Measurements from ENCODE around the gene USP3. TPM values are rescaled to one million over a fixed set of nuclear protein-coding genes. Genes with fewer than 3 reads are reported as not detected.

The USP3 gene
- total RNA-seq, 4 donors from 2014 or later: 56.1 to 93.0 (median 73.7) TPM

GRCh38 chr15:63512148-63512547, 7.8 kb downstream of the USP3 start:
- no peaks in the 10 kb centered on the region for H3K9me3 ChIP-seq
- no peak overlapping the region for H3K4me3 ChIP-seq
- DNase-seq: no peak
- no peaks in the 10 kb centered on the region for H3K27me3 ChIP-seq
- intact Hi-C loops (cut with DNase I; ENCODE audit: low total_unique reads): no loop called here
- TF ChIP-seq EP300 (IDR thresholded peaks at IDR 0.05; ENCODE audit: low read depth): no peak
- TF ChIP-seq POLR2AphosphoS5 (IDR thresholded peaks at IDR 0.05): no peak
- TF ChIP-seq POLR2A (IDR thresholded peaks at IDR 0.05): no peak
- TF ChIP-seq CTCF (IDR thresholded peaks at IDR 0.05): no peak
- 96 to 100% methylated on average over 1 to 5 of the region's 5 CpGs for WGBS, 2 donors (ENCODE audit: low coverage in 1 of 2)
- H3K36me3 ChIP-seq: no peaks in the 10 kb centered on the region
- in situ Hi-C loops (cut with MboI; ENCODE audit: low pct_ligation_motif_present in 1 of 4, low pct_unique_long_range_greater_than_20kb in 1 of 4, low sequenced_read_pairs in 3 of 4): no loop called here
- H3K27ac ChIP-seq: peak overlapping the region in 3 of 4 donors; percentile 38 to 59 (median 46)
- peaks cover 53 to 99% (median 76%) of the 10 kb centered on the region in 4 donors for H3K4me1 ChIP-seq

- Histone ChIP-seq H3K4me1 (peaks cover 54 to 99% (median 75%) of the 10 kb centered on the region in 4 donors), H3K4me3 (no peak overlapping the region), H3K27ac (peak overlapping the region in 3 of 4 donors; percentile 38 to 59 (median 46)), H3K9me3 (no peaks in the 10 kb centered on the region), H3K36me3 (no peaks in the 10 kb centered on the region), H3K27me3 (no peaks in the 10 kb centered on the region)
- 69 to 74% methylated on average over 4 to 6 of the region's 6 CpGs for WGBS, 2 donors (ENCODE audit: low coverage in 1 of 2)
- in situ Hi-C loops (cut with MboI; ENCODE audit: low pct_ligation_motif_present in 1 of 4, low pct_unique_long_range_greater_than_20kb in 1 of 4, low sequenced_read_pairs in 3 of 4): no loop called here
- no peak for DNase-seq
- intact Hi-C loops (cut with DNase I; ENCODE audit: low total_unique reads): no loop called here
- TF ChIP-seq POLR2AphosphoS5 (IDR thresholded peaks at IDR 0.05) (no peak), EP300 (IDR thresholded peaks at IDR 0.05; ENCODE audit: low read depth) (no peak), POLR2A (IDR thresholded peaks at IDR 0.05) (no peak), CTCF (IDR thresholded peaks at IDR 0.05) (no peak)
Measured at GRCh38 chr15:63513271-63513670, 8.9 kb downstream of the USP3 start.

- in situ Hi-C loops (cut with MboI; ENCODE audit: low pct_ligation_motif_present in 1 of 4, low pct_unique_long_range_greater_than_20kb in 1 of 4, low sequenced_read_pairs in 3 of 4): no loop called here
- 71 to 77% methylated on average over 3 of the region's 3 CpGs for WGBS, 2 donors (ENCODE audit: low coverage in 1 of 2)
- H3K4me3 ChIP-seq: no peak overlapping the region
- DNase-seq: no peak
- peaks cover 50 to 98% (median 75%) of the 10 kb centered on the region in 4 donors for H3K4me1 ChIP-seq
- peak overlapping the region in 2 of 4 donors; percentile 54 to 59 for H3K27ac ChIP-seq
- no peaks in the 10 kb centered on the region for H3K9me3 ChIP-seq
- H3K36me3 ChIP-seq: no peaks in the 10 kb centered on the region
- no peak for TF ChIP-seq CTCF (IDR thresholded peaks at IDR 0.05)
- TF ChIP-seq EP300 (IDR thresholded peaks at IDR 0.05; ENCODE audit: low read depth): no peak
- no peak for TF ChIP-seq POLR2A (IDR thresholded peaks at IDR 0.05)
- no peak for TF ChIP-seq POLR2AphosphoS5 (IDR thresholded peaks at IDR 0.05)
- intact Hi-C loops (cut with DNase I; ENCODE audit: low total_unique reads): no loop called here
- no peaks in the 10 kb centered on the region for H3K27me3 ChIP-seq
Measured at GRCh38 chr15:63513728-63514127, 9.3 kb downstream of the USP3 start.

GRCh38 chr15:63514531-63514943, 10.1 kb downstream of the USP3 start:
- Histone ChIP-seq H3K4me3 (no peak overlapping the region), H3K27me3 (no peaks in the 10 kb centered on the region), H3K9me3 (no peaks in the 10 kb centered on the region), H3K36me3 (no peaks in the 10 kb centered on the region), H3K4me1 (peaks cover 43 to 98% (median 71%) of the 10 kb centered on the region in 4 donors), H3K27ac (peak overlapping the region in 3 of 4 donors; percentile 48 to 59 (median 54))
- WGBS, 2 donors (ENCODE audit: low coverage in 1 of 2): 17 to 20% methylated on average over 1 of the region's 1 CpG
- intact Hi-C loops (cut with DNase I; ENCODE audit: low total_unique reads) (no loop called here), in situ Hi-C loops (cut with MboI; ENCODE audit: low pct_ligation_motif_present in 1 of 4, low pct_unique_long_range_greater_than_20kb in 1 of 4, low sequenced_read_pairs in 3 of 4) (no loop called here)
- TF ChIP-seq CTCF (IDR thresholded peaks at IDR 0.05) (no peak), POLR2A (IDR thresholded peaks at IDR 0.05) (no peak), POLR2AphosphoS5 (IDR thresholded peaks at IDR 0.05) (peak in 1 of 3 donors; percentile 63), EP300 (IDR thresholded peaks at IDR 0.05; ENCODE audit: low read depth) (no peak)
- DNase-seq: no peak

Measured in transverse colon (tissue), 4 donors.